HG02763 (cell line): ENCODE data around the gene CHTOP.

Source experiments
- ATAC-seq: cut with Tn5 transposase; IDR thresholded peaks from one replicate; pipeline ENCODE4 v1.9.1; 2021; ENCODE audit warnings: mild to moderate bottlenecking, moderate library complexity; ENCODE audit not compliant: unreplicated experiment

Gene CHTOP

DNA sequence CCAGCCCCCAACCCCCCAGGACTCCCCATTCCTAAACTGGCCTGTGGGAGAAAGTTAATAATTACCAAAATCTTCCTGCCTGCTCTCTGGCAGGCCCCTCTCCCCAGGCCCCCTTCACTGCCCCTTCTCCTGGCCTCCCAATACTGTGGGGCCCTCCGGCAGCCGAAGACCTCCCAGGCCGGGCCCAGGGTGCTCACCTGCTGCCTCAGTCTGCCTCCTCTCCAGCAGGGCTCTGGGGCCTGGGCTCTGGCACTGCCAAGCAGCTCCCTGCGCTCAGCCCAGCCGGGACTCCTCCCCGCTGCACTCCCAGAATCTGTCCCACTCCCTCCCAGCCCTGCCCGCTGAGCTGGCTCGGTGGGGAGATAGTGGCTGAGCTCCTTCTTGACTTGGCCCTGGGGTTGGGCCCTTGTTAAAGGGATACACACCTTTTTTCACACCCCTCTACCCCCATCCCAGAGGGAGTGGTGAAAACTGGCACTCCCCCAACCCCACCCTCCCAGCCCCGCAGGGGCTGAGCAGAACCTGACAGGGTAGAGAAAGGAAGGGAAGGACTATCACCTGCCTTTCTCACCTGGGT, 21.0 kb upstream of the CHTOP start, which contains the start of gene S100A16:
Gene S100A16, minus strand, starts transcription at position 383 of the 577 bp plus-strand sequence. CDS start 4,986 bp downstream, outside the sequence.
- ATAC-seq, result no peak

DNA sequence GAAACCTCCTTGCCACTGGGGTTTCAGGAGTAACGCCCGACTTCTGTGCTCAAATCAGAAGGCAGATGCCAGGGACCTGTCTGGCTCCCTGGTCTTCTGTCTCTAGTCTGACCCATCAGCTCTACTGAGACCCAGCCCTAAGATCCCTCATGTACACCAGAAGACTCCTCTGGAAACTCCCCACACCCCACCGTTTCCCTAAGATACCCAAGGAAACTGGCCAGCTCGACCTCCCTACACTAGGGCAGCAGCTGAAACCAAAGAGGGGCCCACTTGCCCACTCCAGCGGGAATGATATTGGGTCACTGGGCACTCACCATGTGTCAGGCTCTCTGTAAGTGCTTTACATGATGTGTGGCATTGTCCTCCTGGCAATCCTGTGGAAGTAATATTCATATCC, 20.5 kb upstream of the CHTOP start:
- no peak for ATAC-seq

DNA sequence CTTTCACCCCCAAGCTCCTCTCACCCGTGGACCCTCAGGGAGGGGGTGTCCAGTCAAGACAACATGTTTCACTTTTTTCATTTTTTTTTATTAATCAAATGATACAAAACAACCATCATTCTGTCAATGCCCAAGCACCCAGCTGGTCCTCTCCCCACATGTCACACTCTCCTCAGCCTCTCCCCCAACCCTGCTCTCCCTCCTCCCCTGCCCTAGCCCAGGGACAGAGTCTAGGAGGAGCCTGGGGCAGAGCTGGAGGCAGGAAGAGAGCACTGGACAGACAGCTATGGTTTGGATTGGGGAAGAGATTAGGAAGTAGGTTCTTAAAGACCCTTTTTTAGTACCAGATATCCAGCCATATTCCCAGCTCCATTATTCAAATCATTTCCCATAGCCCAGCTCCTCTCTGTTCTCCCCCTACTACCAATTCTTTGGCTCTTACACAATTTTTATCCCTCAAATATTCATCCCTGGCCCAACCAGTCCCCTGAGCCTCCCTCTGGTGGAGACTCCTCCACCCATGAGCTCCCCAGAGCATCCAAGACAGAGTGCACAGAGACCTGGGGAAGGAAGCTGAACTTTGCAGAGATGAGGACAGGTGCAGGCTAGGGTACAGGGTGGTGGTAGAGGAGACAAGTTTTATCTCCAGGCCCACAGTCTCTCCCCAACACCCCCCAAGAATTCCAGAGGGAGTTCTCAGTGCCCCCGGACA, 19.5 kb upstream of the CHTOP start:
- ATAC-seq, result no peak

DNA sequence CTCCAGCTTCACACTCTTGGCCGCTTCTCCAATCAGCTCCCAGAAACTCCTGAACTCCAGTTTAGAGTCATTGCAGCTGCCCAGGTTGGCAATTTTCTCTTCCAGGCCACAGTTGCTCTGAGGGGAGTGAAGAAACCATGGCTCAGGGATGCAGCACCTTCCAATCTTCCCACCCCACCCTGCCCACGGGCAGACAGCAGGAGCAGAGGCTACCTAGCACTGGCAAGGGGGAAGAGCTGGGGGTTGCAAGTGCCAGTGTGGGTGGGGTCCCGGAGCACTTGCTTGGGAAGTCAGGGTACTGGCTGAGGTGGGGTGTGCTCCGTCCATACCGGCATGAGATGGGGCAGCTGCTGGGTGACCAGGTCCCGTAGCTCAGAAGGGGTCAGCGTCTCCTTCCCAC, 19.0 kb upstream of the CHTOP start:
- ATAC-seq, result no peak

DNA sequence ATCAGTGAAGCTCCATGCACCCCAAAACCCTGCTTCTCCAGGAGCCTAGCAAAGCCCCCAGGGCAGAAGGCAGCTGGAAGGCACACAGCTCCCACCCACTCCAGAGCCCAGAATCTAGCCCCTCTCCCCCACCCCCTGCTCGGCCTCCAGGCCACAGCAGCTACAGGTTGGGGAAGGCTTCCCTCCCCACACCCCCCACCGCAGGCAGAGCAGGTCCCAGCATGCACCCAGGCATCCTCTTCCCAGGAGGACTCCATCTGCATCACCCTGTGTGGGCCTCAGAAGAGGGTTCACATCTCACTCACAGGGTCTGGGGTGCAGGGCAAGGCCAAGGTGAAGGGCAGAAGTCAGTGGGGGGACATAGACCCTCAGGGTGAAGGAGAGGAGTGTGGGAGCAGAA, 18.5 kb upstream of the CHTOP start:
- no peak for ATAC-seq

DNA sequence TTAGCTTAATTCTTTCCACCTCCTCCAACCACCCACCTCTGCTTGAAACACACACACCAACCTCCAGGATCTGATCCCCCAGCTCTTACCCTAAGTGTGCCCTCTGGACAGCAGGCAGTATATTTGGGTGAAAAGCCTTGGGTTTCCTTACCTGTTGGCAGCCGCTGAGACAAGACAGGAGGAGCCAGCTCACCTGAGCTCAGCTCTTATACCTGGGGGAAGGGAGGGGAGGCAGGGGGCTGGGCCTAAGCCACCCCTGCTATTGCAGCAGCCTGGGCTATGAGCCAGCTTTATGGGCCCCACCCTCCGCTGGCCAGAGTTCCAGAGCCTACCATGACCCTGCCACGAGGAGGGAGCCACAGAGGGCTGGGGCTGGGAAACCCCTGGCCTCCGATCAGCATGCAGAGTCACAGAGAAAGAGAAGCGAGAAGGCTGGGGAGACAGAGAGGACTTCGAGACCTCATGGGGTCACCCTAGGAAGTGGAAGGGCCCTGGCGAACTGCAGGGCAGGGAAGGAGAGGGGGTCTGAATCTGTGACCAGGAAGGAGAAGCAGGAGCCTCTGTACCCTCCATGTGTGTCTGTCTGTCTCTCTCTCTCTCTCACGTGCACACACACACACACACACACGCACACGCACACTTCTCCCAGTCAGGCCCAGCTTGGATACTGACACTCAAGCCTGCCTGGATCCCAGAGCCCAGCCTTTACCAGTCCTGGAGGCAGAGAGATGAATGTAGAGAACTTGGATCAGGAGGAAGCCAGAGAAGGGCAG, 17.5 kb upstream of the CHTOP start, which contains the start of gene S100A14:
Gene S100A14, minus strand, starts transcription at position 182 of the 773 bp plus-strand sequence. CDS start 467 bp downstream, outside the sequence.
- ATAC-seq, result no peak

DNA sequence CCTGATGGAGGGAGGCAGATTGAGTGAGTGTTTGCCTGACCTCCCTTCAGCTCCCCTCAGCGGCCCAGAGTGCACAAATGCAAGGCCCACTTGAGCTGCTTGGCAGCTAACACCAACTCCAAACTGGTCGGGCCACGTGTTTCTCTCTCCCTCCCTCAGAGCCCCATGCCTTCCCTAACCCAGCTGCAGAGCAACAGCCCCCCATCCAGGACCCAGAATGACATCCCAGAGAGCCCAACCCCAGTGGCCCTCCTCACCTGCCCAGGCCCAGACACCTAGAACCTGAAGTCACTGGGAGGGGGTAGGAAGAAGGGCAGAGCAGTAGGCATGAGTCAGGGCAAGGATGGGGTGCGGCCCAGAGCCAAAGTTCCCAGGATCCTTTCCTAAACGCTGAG, 17.0 kb upstream of the CHTOP start:
- ATAC-seq, result no peak

DNA sequence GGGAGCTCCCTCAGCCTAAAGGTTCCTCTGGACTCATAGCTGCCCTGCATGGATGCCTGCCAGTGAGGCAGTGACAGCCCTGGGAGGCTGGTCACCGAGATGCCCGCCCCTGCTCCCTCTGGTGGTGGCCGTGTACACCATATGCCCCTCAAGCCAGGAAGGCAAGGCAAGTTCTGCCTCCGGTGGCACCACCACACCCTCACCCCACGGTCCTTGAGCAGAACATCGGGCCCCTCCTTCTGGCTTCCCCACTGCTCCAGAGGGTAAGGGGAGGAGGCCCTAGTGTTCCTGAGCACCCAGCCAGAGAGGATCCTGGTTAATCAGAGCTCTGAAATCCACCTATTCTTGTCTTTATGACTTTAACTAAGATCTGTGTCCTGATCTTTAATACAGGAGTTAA, 16.2 kb upstream of the CHTOP start:
- peak; percentile 58 for ATAC-seq

DNA sequence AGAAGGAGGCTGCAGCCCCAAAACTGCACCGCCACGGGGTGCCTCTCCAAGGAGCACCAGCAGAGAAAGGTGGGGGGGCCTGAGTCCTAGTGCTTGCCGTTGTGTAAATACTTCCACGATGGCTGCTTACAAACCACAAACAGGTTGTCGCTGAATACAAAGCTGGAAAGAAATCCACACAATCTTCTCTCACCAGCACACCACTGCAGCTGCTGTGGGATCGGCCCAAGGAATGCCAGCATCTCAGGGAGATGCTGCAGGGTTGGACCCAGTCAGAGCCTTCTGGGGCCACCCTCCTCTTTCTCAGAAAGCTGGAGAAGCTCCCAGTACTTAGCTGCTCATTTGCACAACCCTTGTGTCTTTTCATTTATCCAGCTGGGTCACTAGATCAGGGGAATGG, 14.7 kb upstream of the CHTOP start:
- no peak for ATAC-seq

DNA sequence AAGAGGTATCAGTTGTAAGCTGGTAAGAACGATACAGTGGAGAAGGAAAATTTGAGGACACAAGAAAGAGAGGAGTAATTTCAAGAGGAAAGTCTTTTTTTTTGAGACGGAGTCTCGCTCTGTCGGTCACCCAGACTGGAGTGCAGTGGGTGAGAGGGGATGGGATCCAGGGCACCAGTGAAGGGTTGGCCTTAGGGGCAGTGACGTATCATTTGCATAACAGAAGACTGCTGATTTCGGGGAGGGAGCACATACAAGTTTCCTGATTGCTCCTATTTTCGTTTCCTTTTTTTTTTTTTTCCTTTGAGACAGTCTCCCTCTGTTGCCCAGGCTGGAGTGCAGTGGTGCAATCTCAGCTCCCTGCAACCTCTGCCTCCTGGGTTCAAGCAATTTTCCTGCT, 10.8 kb upstream of the CHTOP start:
- no peak for ATAC-seq

DNA sequence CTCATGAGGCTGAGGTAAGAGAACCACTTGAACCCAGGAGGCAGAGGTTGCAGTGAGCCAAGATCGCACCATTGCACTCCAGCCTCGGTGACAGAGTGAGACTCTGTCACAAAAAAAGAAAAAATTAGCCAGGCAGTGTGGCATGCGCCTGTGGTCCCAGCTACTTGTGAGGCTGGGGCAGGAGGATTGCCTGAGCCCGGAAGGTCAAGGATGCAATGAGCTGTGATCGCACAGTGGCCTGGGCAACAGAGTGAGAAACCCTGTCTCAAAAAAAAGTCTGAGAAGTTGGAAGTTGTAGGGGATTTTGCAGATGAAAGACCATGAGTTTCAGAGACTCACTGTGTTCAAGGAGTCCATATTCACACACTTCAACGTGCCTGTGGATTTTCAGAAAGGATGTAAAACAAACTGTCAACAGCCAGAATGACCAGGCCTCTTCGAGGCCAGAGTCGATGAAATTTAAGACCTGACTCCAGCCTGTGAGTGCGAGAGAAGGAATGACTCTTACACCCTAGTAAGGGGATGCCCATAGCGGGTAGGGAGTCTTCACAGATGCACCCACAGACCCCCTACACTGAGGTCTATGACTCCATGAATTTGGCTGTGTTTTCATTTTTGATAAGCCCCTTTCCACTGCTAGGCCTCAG, 8.8 kb upstream of the CHTOP start:
- no peak for ATAC-seq

DNA sequence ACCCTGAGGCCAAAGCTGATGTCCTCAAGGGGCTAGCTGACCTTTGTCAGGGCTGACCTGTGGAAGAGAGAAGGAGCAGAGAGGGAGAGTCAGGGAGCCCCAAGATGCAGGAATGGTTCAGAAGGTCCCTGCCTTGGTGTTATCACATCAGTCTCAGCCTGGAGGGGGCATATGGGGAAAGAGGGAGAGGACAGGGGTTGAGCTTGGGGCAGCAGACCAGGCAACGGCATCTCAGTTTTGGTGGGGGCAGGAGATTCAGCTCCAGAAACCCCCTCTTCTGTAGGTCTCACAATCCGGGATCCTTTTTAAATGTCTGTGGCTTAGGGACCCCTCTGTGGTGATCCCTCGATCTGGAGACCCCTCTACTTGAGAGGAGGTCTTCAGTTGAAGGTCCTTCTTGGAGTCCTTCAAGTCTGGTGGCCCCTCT, 7.4 kb upstream of the CHTOP start:
- no peak for ATAC-seq

DNA sequence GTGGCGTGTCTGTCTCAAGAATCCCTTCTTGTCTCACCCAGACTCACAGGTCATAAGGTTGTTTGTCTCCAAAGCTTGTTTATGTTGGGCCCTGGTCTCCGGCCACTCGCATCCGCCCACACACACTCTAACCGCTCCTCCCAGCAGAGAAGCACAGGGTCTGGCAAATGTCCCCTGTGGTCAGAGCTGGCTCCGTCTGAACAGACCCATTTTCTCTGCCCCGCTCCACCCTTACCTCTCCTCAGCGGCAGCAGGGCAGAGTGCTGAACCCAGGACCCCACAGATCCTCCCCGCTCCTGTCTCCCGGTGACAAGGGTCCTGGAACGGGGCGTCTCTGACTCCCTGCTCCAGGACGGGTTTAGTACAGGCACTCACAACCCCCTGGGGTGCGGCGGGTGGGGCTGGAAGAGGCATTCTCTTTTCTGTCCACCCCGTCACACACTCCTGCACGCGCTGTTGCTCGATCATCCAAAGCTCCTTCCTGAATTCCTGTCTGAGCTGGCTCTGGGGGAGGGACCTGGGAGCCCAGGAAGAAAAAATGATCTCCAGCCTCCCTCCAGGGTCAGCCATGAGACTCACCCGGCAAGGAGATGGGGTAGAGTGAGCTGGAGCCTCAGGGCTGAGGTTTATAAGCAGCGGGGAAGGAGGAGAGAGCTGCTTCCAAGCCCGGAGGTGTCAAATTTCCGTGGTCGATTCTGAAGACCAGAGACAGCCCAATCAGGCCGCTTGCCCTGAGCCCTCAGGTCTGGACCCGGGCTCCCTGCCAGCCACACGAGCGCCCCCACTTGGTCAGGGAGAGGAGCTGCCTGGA, 6.8 kb upstream of the CHTOP start, which contains the start of gene S100A13:
Gene S100A13, minus strand, starts transcription at position 602 of the 811 bp plus-strand sequence. CDS start 1,033 bp downstream, outside the sequence.
- ATAC-seq, result no peak

DNA sequence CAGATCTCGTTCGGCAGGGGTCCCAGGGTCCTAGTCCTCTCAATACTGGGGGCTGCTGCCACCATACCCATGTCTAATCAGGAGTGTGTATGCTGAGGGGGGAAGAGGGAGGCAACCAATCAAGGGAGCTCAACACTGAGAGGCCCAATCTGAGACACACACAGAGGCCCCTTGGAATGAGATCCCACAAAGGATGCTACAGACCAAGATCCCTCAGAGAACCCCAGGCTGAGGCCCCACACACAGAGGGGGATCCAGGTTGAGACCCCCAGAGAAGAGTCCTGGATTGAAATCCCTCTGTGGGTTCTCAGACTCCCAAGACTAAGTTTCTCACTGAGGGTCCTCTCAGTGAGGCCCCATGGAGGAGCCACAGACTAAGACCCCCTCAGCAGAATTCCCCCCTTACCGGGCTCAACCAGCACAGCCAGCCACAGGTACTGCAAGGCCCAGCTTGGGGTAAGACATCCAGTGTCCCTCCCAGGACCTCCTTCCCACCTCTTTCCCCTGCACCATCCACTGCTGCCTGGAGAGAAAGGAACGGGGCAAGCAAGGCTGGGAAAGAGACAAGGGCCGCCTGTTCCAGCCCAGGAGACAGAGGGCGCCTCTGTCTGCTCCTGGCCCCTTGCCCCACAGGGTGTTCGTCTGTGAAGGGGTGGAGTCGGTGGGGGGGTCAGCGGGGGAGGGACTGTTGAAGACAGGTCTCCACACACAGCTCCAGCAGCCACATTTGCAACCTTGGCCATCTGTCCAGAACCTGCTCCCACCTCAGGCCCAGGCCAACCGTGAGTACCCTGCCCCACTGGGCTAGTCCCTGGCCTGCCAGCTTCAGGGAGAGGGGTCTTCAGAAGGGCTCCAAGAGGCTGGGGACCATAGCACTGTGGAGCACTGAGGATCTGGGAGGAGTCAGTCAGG, 5.9 kb upstream of the CHTOP start, which contains the start of gene S100A1:
Gene S100A1, plus strand, starts transcription at position 720 of the 912 bp plus-strand sequence. CDS start 2,088 bp downstream, outside the sequence.
- ATAC-seq, result no peak

DNA sequence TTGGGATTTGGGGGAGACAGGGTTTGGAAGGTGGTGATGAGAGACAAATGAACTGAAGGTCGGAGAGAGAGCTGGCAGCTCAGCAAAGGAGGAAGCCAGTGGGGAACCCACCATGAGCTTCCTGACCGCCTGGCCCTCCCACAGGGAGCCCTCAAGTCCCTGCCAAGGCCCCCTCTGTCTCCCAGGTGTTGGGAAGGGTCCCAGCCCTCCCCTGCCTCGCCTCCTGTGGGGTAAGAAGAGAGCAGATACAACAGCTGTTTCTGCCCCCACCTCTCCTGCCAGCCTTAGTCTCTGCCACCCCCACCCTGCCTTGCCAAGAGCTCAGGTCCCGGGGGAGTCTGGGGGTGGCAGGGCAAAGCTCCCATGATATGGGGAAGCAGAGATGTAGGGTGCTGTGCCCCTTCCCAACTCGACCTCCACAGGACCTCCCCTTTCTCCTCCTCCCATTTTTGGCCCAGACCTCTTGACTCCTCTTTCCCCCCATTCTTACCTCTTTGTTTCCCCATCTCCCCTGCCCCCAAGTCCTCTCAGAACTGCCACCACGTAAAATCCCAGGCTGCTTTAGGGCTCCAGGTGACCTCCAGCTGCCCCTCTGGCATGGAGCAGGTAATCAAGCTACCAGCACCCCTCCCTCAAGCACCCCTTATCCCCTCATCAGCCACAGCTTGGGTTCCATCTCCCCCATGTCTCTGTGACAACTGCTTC, 5.1 kb upstream of the CHTOP start:
- ATAC-seq, result no peak

DNA sequence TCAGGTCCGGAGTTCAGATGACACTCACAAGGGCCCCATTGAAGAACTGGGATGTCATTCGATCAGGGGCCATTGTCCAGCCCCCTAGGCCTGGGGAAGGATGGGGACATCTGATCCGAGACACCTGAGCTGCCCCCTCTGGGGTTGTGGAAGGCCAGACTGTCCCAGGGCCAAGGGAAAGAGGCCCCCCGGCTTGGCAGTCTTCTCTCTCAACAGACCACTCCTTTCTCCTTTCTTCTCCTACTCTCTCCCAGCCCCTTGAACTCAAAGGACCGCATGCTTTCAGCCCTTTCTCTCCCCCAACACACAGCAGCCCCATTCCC, 4.6 kb upstream of the CHTOP start:
- no peak for ATAC-seq

DNA sequence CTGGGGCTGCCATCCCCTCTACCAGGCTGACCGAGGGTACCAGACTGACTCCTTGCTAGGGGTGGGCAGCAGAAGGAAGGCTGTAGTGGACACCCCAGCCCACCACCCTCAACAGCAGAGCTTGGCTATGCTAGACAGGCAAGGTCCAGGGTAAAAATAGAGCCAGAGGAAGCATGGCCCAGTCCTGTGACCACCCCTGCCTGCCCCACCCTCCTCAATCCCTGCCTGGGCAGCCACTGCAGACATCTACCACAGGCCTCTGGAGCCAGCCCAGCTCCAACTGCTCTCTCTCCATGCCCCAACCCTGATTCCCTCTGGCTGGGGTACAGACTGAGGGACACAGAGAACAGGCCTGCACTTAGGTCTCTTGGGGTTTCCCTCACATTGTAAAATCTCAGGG, 3.9 kb upstream of the CHTOP start:
- no peak for ATAC-seq

DNA sequence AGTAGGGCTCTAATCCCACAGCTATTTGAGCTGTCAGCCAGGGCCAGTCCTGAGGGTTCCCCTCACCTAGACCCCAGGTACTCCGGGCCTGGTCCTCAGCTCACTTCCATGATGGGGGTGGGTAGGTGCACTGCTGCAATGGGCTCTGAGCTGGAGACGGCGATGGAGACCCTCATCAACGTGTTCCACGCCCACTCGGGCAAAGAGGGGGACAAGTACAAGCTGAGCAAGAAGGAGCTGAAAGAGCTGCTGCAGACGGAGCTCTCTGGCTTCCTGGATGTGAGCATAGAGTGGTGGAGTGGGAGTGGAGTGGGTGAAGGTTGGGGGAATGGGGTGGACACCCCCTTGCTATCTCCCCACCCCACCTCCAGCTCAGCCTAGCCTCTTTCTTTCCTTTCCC, 3.5 kb upstream of the CHTOP start:
- ATAC-seq, result no peak
